ENCODE measurements around the gene POGLUT3. TPM values are rescaled to one million over a fixed set of nuclear protein-coding genes. Genes with fewer than 3 reads are reported as not detected.

POGLUT3 gene
- total RNA-seq, 1 donor from 2014 or later: 21.1 TPM

DNA sequence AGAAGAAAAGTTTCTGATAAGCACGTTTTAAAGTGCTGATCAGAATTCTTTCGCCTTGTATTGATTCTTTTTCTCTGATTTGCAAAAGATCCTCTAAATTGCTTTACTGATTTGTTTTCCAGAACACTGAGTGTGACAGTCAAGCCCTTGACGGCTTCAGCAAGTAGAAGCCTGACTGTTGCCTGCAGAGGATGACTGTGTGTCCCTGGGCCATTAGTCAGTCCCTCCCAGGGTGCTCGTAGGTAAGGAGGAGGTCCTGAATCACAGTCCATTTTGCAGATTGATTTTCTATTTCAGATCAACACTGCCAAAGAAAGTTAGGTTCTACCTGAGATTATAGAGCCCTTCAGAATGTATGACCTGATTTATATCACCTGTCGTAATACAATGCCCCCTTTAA is 38.6 kb upstream of the POGLUT3 start:
- no peak overlapping the region for H3K4me3 ChIP-seq (ENCODE audit: low read depth, low read length)
- TF ChIP-seq, protein P1, sequence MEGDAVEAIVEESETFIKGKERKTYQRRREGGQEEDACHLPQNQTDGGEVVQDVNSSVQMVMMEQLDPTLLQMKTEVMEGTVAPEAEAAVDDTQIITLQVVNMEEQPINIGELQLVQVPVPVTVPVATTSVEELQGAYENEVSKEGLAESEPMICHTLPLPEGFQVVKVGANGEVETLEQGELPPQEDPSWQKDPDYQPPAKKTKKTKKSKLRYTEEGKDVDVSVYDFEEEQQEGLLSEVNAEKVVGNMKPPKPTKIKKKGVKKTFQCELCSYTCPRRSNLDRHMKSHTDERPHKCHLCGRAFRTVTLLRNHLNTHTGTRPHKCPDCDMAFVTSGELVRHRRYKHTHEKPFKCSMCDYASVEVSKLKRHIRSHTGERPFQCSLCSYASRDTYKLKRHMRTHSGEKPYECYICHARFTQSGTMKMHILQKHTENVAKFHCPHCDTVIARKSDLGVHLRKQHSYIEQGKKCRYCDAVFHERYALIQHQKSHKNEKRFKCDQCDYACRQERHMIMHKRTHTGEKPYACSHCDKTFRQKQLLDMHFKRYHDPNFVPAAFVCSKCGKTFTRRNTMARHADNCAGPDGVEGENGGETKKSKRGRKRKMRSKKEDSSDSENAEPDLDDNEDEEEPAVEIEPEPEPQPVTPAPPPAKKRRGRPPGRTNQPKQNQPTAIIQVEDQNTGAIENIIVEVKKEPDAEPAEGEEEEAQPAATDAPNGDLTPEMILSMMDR (conservative IDR thresholded peaks at IDR 0.05; ENCODE audit: low read depth, low read length): no peak
- DNase-seq (ENCODE audit: low read depth): no peak

- no peak overlapping the region for H3K4me3 ChIP-seq (ENCODE audit: low read depth, low read length)
- TF ChIP-seq, protein P1 (conservative IDR thresholded peaks at IDR 0.05; ENCODE audit: low read depth, low read length): no peak
- DNase-seq (ENCODE audit: low read depth): no peak
These were observed 37.3 kb upstream of the POGLUT3 start for GRCh38 chr11:108535384-108535955.

DNA sequence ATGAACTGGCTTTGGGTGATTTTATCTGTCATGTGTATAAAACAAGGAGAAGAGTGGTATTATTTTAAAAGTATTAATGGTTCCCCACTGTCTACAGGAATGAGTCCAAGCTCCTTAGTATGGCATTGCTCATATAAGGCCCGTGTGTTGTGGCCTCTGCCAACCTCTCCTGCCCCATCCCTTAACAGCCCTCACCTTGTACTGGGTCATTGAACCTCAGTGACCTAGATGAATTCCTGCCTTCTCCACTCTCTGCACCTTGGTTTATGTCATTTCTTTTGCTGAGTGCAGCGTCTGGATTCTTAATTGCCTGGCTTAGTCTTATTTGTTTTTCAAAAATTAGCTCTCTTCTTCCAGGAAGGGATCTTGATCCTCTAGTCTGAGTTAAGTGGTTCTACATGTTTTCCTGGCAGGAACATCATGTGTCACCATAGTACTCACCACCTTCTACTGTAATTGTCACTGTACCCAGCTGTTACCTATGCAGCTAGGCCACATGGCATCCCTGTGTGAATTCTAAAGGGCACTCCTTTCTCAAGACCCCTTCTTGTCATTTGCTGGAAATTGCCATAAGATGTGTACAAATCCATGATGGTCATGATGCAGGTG is 36.2 kb upstream of the POGLUT3 start:
- H3K4me3 ChIP-seq (ENCODE audit: low read depth, low read length): no peak overlapping the region

DNA sequence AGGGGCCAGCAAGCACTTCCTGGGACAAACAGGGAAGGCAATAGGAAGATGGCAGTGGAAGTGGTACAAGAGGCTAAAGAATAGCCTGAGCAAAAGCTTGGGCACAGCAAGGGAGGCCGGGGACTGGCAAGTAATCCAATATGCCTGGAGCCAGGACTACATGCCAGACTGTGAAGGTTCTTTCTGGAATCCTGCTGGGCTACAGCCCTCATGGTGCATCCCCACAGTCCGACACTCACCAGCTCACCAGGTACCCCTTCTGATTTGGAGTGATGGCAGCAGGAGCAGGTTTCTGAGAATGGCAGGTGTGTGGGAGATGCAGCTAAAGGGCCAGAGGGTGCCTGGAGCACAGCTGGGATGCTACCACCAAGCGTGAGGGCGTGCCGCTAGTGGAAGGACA is 32.2 kb upstream of the POGLUT3 start:
- no peak for DNase-seq (ENCODE audit: low read depth)
- H3K4me3 ChIP-seq (ENCODE audit: low read depth, low read length): no peak overlapping the region
- TF ChIP-seq, protein P1 (conservative IDR thresholded peaks at IDR 0.05; ENCODE audit: low read depth, low read length): no peak

More for the DNA sequence above, 36.2 kb upstream of the POGLUT3 start:
- TF ChIP-seq, protein P1 (conservative IDR thresholded peaks at IDR 0.05; ENCODE audit: low read depth, low read length): no peak
- DNase-seq (ENCODE audit: low read depth): no peak

DNA sequence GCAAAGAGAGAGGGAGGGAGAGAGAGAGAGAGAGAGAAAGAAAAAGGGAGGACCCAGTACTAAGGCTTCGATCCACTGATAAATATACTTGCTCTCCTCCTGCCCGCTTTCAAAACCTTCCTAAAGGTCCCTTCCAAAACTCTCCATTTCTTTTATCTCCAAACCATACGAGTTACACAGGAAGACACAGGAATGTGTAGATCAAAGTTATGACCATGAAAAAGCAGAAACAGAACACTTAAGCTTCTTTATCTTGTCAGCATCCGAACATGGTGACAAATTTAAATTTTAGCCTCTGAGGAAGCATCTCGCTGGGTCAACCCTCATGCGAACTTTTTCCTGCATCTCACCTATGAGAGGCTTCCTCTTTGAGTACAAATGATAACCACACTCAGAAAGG is 29.2 kb upstream of the POGLUT3 start:
- TF ChIP-seq, protein P1 (conservative IDR thresholded peaks at IDR 0.05; ENCODE audit: low read depth, low read length): no peak
- DNase-seq (ENCODE audit: low read depth): no peak
- H3K4me3 ChIP-seq (ENCODE audit: low read depth, low read length): no peak overlapping the region

DNA sequence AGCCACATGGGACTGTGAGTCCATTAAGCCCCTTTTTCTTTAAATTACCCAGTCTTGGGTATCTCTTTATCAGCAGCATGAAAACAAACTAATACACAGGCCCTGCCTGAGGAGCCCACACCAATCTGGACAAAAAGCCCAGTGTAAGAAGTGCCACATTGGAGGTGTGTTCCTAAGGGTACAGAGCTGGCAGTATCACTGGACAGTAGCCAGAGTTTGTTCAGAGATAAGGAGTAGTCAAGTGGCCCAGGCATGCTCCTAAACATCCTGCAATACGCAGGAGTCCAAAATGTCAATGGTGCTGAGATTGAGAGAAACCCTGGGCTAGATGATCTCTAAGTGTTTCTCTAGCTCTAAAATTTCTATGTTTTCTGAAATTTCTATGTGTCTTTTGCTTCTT is 27.0 kb upstream of the POGLUT3 start:
- TF ChIP-seq, protein P1 (conservative IDR thresholded peaks at IDR 0.05; ENCODE audit: low read depth, low read length): no peak
- H3K4me3 ChIP-seq (ENCODE audit: low read depth, low read length): no peak overlapping the region
- no peak for DNase-seq (ENCODE audit: low read depth)

- no peak overlapping the region for H3K4me3 ChIP-seq (ENCODE audit: low read depth, low read length)
- no peak for DNase-seq (ENCODE audit: low read depth)
- TF ChIP-seq, protein P1 (conservative IDR thresholded peaks at IDR 0.05; ENCODE audit: low read depth, low read length): no peak
These were observed 26.2 kb upstream of the POGLUT3 start for GRCh38 chr11:108524422-108524821.

Measured in epithelial cell of proximal tubule (primary cell).